Measurements from ENCODE around the gene BUB1.

Gene BUB1

GRCh38 chr2:110670826-110671225, 7.0 kb downstream of the BUB1 start:
- Histone ChIP-seq H3K36me3 (ENCODE audit: insufficient read depth, insufficient read length, low read length) (peaks cover 94% of the 10 kb centered on the region), H3K4me1 (ENCODE audit: insufficient read depth, insufficient read length) (peaks cover 5% of the 10 kb centered on the region), H3K4me3 (ENCODE audit: insufficient read length, low read depth) (no peak overlapping the region), H3K9me3 (ENCODE audit: insufficient read depth, low read length) (no peaks in the 10 kb centered on the region), H3K27me3 (ENCODE audit: insufficient read depth, insufficient read length) (no peaks in the 10 kb centered on the region), H3K9ac (ENCODE audit: insufficient read length, low read depth) (no peak overlapping the region)
- DNase-seq (ENCODE audit: low read depth, low spot score): no peak
- TF ChIP-seq YY1 (IDR thresholded peaks at IDR 0.05; ENCODE audit: insufficient read depth, insufficient read length) (no peak), ZNF274 (IDR thresholded peaks at IDR 0.05; ENCODE audit: low read depth, low read length) (no peak), SUZ12 (IDR thresholded peaks at IDR 0.05; ENCODE audit: extremely low read depth, insufficient read depth, insufficient read length) (no peak)

- Histone ChIP-seq H3K4me3 (ENCODE audit: insufficient read length, low read depth) (no peak overlapping the region), H3K4me1 (ENCODE audit: insufficient read depth, insufficient read length) (no peaks in the 10 kb centered on the region), H3K9ac (ENCODE audit: insufficient read length, low read depth) (no peak overlapping the region), H3K36me3 (ENCODE audit: insufficient read depth, insufficient read length, low read length) (peaks cover 92% of the 10 kb centered on the region), H3K27me3 (ENCODE audit: insufficient read depth, insufficient read length) (no peaks in the 10 kb centered on the region), H3K9me3 (ENCODE audit: insufficient read depth, low read length) (no peaks in the 10 kb centered on the region)
- DNase-seq (ENCODE audit: low read depth, low spot score): no peak
- no peak for TF ChIP-seq YY1 (IDR thresholded peaks at IDR 0.05; ENCODE audit: insufficient read depth, insufficient read length)
- TF ChIP-seq ZNF274 (IDR thresholded peaks at IDR 0.05; ENCODE audit: low read depth, low read length): no peak
- no peak for TF ChIP-seq SUZ12 (IDR thresholded peaks at IDR 0.05; ENCODE audit: extremely low read depth, insufficient read depth, insufficient read length)
These were observed 8.8 kb downstream of the BUB1 start for GRCh38 chr2:110669079-110669478.

- no peaks in the 10 kb centered on the region for H3K4me1 ChIP-seq (ENCODE audit: insufficient read depth, insufficient read length)
- peaks cover 84% of the 10 kb centered on the region for H3K36me3 ChIP-seq (ENCODE audit: insufficient read depth, insufficient read length, low read length)
- no peak for DNase-seq (ENCODE audit: low read depth, low spot score)
- no peak for TF ChIP-seq SUZ12 (IDR thresholded peaks at IDR 0.05; ENCODE audit: extremely low read depth, insufficient read depth, insufficient read length)
- no peak for TF ChIP-seq YY1 (IDR thresholded peaks at IDR 0.05; ENCODE audit: insufficient read depth, insufficient read length)
- no peak for TF ChIP-seq ZNF274 (IDR thresholded peaks at IDR 0.05; ENCODE audit: low read depth, low read length)
- no peaks in the 10 kb centered on the region for H3K27me3 ChIP-seq (ENCODE audit: insufficient read depth, insufficient read length)
- H3K4me3 ChIP-seq (ENCODE audit: insufficient read length, low read depth): no peak overlapping the region
- H3K9me3 ChIP-seq (ENCODE audit: insufficient read depth, low read length): no peaks in the 10 kb centered on the region
- H3K9ac ChIP-seq (ENCODE audit: insufficient read length, low read depth): no peak overlapping the region
These were observed 10.8 kb downstream of the BUB1 start for GRCh38 chr2:110667071-110667470.

- peaks cover 79% of the 10 kb centered on the region for H3K36me3 ChIP-seq (ENCODE audit: insufficient read depth, insufficient read length, low read length)
- TF ChIP-seq YY1 (IDR thresholded peaks at IDR 0.05; ENCODE audit: insufficient read depth, insufficient read length): no peak
- no peak for TF ChIP-seq SUZ12 (IDR thresholded peaks at IDR 0.05; ENCODE audit: extremely low read depth, insufficient read depth, insufficient read length)
- TF ChIP-seq ZNF274 (IDR thresholded peaks at IDR 0.05; ENCODE audit: low read depth, low read length): no peak
- no peaks in the 10 kb centered on the region for H3K4me1 ChIP-seq (ENCODE audit: insufficient read depth, insufficient read length)
- H3K9ac ChIP-seq (ENCODE audit: insufficient read length, low read depth): no peak overlapping the region
- no peaks in the 10 kb centered on the region for H3K9me3 ChIP-seq (ENCODE audit: insufficient read depth, low read length)
- H3K27me3 ChIP-seq (ENCODE audit: insufficient read depth, insufficient read length): no peaks in the 10 kb centered on the region
- no peak overlapping the region for H3K4me3 ChIP-seq (ENCODE audit: insufficient read length, low read depth)
- DNase-seq (ENCODE audit: low read depth, low spot score): no peak
These were observed 13.7 kb downstream of the BUB1 start for GRCh38 chr2:110664135-110664534.

GRCh38 chr2:110662560-110662959, 15.3 kb downstream of the BUB1 start:
- Histone ChIP-seq H3K4me1 (ENCODE audit: insufficient read depth, insufficient read length) (no peaks in the 10 kb centered on the region), H3K27me3 (ENCODE audit: insufficient read depth, insufficient read length) (no peaks in the 10 kb centered on the region), H3K9ac (ENCODE audit: insufficient read length, low read depth) (no peak overlapping the region), H3K4me3 (ENCODE audit: insufficient read length, low read depth) (no peak overlapping the region), H3K9me3 (ENCODE audit: insufficient read depth, low read length) (no peaks in the 10 kb centered on the region), H3K36me3 (ENCODE audit: insufficient read depth, insufficient read length, low read length) (peaks cover 79% of the 10 kb centered on the region)
- no peak for TF ChIP-seq YY1 (IDR thresholded peaks at IDR 0.05; ENCODE audit: insufficient read depth, insufficient read length)
- no peak for TF ChIP-seq ZNF274 (IDR thresholded peaks at IDR 0.05; ENCODE audit: low read depth, low read length)
- TF ChIP-seq SUZ12 (IDR thresholded peaks at IDR 0.05; ENCODE audit: extremely low read depth, insufficient read depth, insufficient read length): no peak
- DNase-seq (ENCODE audit: low read depth, low spot score): no peak

GRCh38 chr2:110660558-110660957, 17.3 kb downstream of the BUB1 start:
- Histone ChIP-seq H3K27me3 (ENCODE audit: insufficient read depth, insufficient read length) (no peaks in the 10 kb centered on the region), H3K36me3 (ENCODE audit: insufficient read depth, insufficient read length, low read length) (peaks cover 79% of the 10 kb centered on the region), H3K9me3 (ENCODE audit: insufficient read depth, low read length) (no peaks in the 10 kb centered on the region), H3K9ac (ENCODE audit: insufficient read length, low read depth) (no peak overlapping the region), H3K4me1 (ENCODE audit: insufficient read depth, insufficient read length) (no peaks in the 10 kb centered on the region), H3K4me3 (ENCODE audit: insufficient read length, low read depth) (no peak overlapping the region)
- DNase-seq (ENCODE audit: low read depth, low spot score): no peak
- TF ChIP-seq YY1 (IDR thresholded peaks at IDR 0.05; ENCODE audit: insufficient read depth, insufficient read length): no peak

GRCh38 chr2:110659248-110659647, 18.6 kb downstream of the BUB1 start:
- peaks cover 85% of the 10 kb centered on the region for H3K36me3 ChIP-seq (ENCODE audit: insufficient read depth, insufficient read length, low read length)
- DNase-seq (ENCODE audit: low read depth, low spot score): no peak
- H3K27me3 ChIP-seq (ENCODE audit: insufficient read depth, insufficient read length): no peaks in the 10 kb centered on the region
- H3K9ac ChIP-seq (ENCODE audit: insufficient read length, low read depth): no peak overlapping the region
- no peak for TF ChIP-seq SUZ12 (IDR thresholded peaks at IDR 0.05; ENCODE audit: extremely low read depth, insufficient read depth, insufficient read length)
- no peak for TF ChIP-seq YY1 (IDR thresholded peaks at IDR 0.05; ENCODE audit: insufficient read depth, insufficient read length)
- TF ChIP-seq ZNF274 (IDR thresholded peaks at IDR 0.05; ENCODE audit: low read depth, low read length): no peak
- H3K4me1 ChIP-seq (ENCODE audit: insufficient read depth, insufficient read length): no peaks in the 10 kb centered on the region
- H3K9me3 ChIP-seq (ENCODE audit: insufficient read depth, low read length): no peaks in the 10 kb centered on the region
- H3K4me3 ChIP-seq (ENCODE audit: insufficient read length, low read depth): no peak overlapping the region

All from NT2/D1 (cell line).